Breast epithelium (tissue), 4 donors: ENCODE results near the gene DNAJB12. TPM values are rescaled to one million over a fixed set of nuclear protein-coding genes. Genes with fewer than 3 reads are reported as not detected.

Source experiments
- DNase-seq, 2 donors: peaks; one replicate each; pipeline ENCODE4 v3.0.0-alpha.2; 2019; ENCODE audit warnings: low spot score in 2 of 2
- H3K27ac ChIP-seq, 2 donors: fragments of 200-600 bp; sonication (generic) in 1 of 2; one replicate each; pipeline ENCODE4 v1.5.1; 2016 to 2019; ENCODE audit warnings: mild to moderate bottlenecking in 1 of 2
- H3K27me3 ChIP-seq, 2 donors: fragments of 200-600 bp; sonication (generic) in 1 of 2; one replicate each; pipeline versions ENCODE4 v1.5.1 to v1.6.0; 2017 to 2019; ENCODE audit warnings: control low read depth in 1 of 2, mild to moderate bottlenecking in 1 of 2
- H3K36me3 ChIP-seq: fragments of 200-600 bp; one replicate; pipeline ENCODE4 v1.5.1; 2019
- H3K4me1 ChIP-seq, 2 donors: fragments of 200-600 bp; sonication (generic); one replicate each; pipeline ENCODE4 v1.5.1; 2016 to 2019; ENCODE audit warnings: control low read depth in 1 of 2
- H3K4me3 ChIP-seq, 3 donors: fragments of 200-600 bp; sonication (generic); 1 replicate in 2 of 3; 2 replicates in 1 of 3; pipeline ENCODE4 v1.5.1; 2016 to 2019; ENCODE audit warnings: mild to moderate bottlenecking in 3 of 3, moderate library complexity in 2 of 3
- H3K9me3 ChIP-seq, 2 donors: fragments of 200-600 bp; sonication (generic) in 1 of 2; one replicate each; pipeline ENCODE4 v1.5.1; 2016 to 2019; ENCODE audit warnings: control low read depth in 1 of 2
- POLR2A ChIP-seq: fragments of 450-650 bp; IDR thresholded peaks from one replicate; pipeline ENCODE4 v1.6.1; 2016; ENCODE audit warnings: antibody characterized with exemption, mild to moderate bottlenecking, moderate library complexity
- POLR2AphosphoS5 ChIP-seq, 3 donors: sonication (generic); formaldehyde crosslinking; IDR thresholded peaks; one replicate each; pipeline ENCODE4 v1.6.1; 2017; ENCODE audit warnings: antibody characterized with exemption in 3 of 3
- intact Hi-C: fragments of 100-400 bp; cut with DNase I; formaldehyde crosslinking; loops from one replicate; pipeline ENCODE4 v1.15.1; 2023; ENCODE audit warnings: low total_unique reads
- total RNA-seq, 3 donors: library from RNA; depleted of rRNA; stranded (reverse); fragments of >200 nt; gene quantifications; one replicate each; pipeline ENCODE4 v1.1.0, GENCODE V29; 2016
- TF ChIP-seq, protein P1 (sequence below), 3 donors: fragments of 450-650 bp; IDR thresholded peaks; one replicate each; pipeline ENCODE4 v1.5.1; 2016 to 2017; ENCODE audit warnings: antibody characterized with exemption in 3 of 3, mild to moderate bottlenecking in 3 of 3, moderate library complexity in 3 of 3

The DNAJB12 gene
- total RNA-seq, 3 donors from 2014 or later = 38.4 to 48.1 (median 38.7) TPM

DNA sequence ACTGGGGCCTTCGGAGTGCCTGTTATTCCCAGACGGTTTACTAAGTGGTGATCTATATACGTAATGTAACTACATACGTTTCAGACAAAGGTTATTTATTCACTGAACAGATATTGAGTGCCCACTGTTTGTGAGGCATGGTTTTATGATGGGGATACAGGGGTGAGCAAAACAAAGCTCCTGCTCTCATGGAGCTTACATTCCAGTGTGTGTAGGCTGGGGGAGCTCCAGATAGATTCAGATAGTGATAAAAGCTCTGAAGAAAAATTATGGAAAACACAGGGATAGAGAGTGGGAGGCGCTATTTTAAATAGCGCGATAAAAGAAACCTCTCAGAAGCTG is 466 bp upstream of the DNAJB12 start:
- TF ChIP-seq POLR2AphosphoS5 (IDR thresholded peaks at IDR 0.05) = no peak
- TF ChIP-seq, protein P1, sequence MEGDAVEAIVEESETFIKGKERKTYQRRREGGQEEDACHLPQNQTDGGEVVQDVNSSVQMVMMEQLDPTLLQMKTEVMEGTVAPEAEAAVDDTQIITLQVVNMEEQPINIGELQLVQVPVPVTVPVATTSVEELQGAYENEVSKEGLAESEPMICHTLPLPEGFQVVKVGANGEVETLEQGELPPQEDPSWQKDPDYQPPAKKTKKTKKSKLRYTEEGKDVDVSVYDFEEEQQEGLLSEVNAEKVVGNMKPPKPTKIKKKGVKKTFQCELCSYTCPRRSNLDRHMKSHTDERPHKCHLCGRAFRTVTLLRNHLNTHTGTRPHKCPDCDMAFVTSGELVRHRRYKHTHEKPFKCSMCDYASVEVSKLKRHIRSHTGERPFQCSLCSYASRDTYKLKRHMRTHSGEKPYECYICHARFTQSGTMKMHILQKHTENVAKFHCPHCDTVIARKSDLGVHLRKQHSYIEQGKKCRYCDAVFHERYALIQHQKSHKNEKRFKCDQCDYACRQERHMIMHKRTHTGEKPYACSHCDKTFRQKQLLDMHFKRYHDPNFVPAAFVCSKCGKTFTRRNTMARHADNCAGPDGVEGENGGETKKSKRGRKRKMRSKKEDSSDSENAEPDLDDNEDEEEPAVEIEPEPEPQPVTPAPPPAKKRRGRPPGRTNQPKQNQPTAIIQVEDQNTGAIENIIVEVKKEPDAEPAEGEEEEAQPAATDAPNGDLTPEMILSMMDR (IDR thresholded peaks at IDR 0.05) = no peak
- no peaks in the 10 kb centered on the region for H3K9me3 ChIP-seq
- peak overlapping the region; percentile 78 to 81 (median 81) for H3K4me3 ChIP-seq
- H3K27ac ChIP-seq = peak overlapping the region; percentile 97 to 99
- intact Hi-C loops = no loop called here
- H3K27me3 ChIP-seq = no peaks in the 10 kb centered on the region
- peaks cover 8 to 11% of the 10 kb centered on the region in 2 donors for H3K4me1 ChIP-seq
- H3K36me3 ChIP-seq = no peaks in the 10 kb centered on the region
- no peak for DNase-seq

DNA sequence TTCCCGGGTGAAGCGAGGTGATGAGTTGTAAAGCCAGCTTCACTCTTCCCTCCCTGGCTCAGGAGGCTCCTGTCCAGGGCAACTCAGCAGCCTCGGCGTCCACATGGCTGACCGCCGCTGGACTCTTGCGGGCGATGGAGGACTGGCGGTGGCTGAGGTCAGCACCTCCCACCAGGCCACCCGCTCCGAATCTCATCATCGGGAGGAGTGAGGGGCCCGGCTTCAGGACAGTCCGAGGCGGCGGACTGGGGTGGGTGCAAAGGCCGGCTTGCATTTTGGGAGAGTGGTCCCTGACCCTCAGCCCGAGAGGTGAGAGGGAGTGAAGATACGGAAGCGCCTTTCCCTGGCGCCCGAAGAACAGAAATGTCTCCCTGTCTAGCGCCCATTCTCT is 759 bp downstream of the DNAJB12 start:
- intact Hi-C loops = no loop called here
- Histone ChIP-seq H3K36me3 (no peaks in the 10 kb centered on the region), H3K27me3 (no peaks in the 10 kb centered on the region), H3K4me3 (peak overlapping the region; percentile 78 to 81 (median 81)), H3K4me1 (peaks cover 14 to 18% of the 10 kb centered on the region in 2 donors), H3K9me3 (no peaks in the 10 kb centered on the region), H3K27ac (peak overlapping the region; percentile 97 to 99)
- TF ChIP-seq POLR2A (no peak), POLR2AphosphoS5 (IDR thresholded peaks at IDR 0.05) (peak in 1 of 3 donors; percentile 6)
- TF ChIP-seq, protein P1 (IDR thresholded peaks at IDR 0.05) = no peak
- DNase-seq = no peak

DNA sequence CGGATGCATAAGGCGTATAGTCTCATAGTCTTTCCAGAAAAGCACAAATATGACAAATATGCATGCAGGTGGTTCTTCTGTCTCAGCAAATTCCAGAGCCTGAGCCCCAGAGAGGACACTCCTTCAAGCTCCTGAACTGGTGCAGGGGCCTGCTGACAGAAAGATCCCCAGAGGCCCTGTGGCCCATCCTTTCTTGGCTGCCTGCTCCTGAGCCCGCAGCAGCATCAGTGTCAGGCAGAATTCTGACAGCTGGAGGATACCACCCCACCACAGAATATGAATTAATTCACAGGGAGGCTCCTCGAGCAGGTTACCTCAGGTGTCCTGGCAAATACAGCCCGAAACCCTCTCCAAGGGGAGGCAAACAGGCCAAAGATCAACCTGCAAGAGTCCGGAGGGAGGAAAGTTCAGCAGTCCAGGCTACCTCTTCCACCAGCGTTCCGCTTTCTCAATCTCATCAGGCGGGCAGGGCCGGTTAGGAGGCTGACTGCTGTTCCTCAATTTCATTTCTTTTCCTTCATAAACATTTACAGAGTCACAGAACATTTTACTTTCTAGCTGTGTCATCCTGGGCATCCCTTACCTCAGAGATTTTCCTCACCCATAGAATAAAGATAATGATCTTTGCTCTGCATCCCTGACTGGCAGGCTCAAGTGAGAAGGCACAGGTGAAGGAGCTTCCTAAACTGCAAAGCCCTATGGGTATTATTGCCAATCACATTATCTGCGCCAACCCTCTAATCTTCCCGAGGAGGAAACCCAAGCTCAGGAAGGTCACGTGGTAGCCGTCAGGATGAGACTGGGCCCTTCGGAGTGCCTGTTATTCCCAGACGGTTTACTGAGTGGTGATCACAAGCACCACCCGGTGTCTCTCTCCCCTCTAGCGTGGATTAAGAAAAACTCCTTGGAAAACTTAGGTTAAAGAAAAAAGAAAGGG is 1.4 kb downstream of the DNAJB12 start:
- intact Hi-C loops = no loop called here
- H3K4me1 ChIP-seq = peaks cover 14 to 18% of the 10 kb centered on the region in 2 donors
- DNase-seq = no peak

DNA sequence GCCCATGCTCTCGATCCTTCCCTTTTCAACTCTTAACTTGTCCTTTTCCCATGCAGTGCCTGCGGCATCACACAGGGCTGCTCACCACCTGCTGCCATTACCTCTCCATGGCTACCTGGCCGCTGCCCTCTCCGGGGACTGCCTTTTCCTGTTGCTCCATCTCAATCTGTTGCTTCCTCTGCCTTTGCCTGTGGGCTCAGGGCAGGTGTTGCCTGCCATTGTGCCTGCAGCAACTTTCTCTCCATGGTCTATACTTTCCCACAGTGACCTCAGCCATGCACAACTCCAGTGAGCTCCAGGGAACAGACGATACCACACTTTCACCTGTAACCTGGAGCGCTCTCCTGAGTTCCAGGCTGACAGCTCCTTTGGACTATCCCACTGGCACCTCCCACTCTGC is 3.2 kb downstream of the DNAJB12 start:
- no peak for DNase-seq
- no peak overlapping the region for H3K4me3 ChIP-seq
- intact Hi-C loops = no loop called here

More for the DNA sequence above, 1.4 kb downstream of the DNAJB12 start:
- Histone ChIP-seq H3K4me3 (peak overlapping the region; percentile 78 to 81 (median 81)), H3K36me3 (no peaks in the 10 kb centered on the region), H3K27ac (peak overlapping the region; percentile 97 to 99), H3K27me3 (no peaks in the 10 kb centered on the region), H3K9me3 (no peaks in the 10 kb centered on the region)
- TF ChIP-seq, protein P1 (IDR thresholded peaks at IDR 0.05) = no peak
- no peak for TF ChIP-seq POLR2A
- no peak for TF ChIP-seq POLR2AphosphoS5 (IDR thresholded peaks at IDR 0.05)

More for the DNA sequence above, 3.2 kb downstream of the DNAJB12 start:
- Histone ChIP-seq H3K27ac (peak overlapping the region; percentile 35 to 84), H3K27me3 (no peaks in the 10 kb centered on the region), H3K4me1 (peaks cover 14 to 18% of the 10 kb centered on the region in 2 donors), H3K36me3 (no peaks in the 10 kb centered on the region), H3K9me3 (no peaks in the 10 kb centered on the region)
- TF ChIP-seq POLR2AphosphoS5 (IDR thresholded peaks at IDR 0.05) (no peak), POLR2A (no peak)
- TF ChIP-seq, protein P1 (IDR thresholded peaks at IDR 0.05) = no peak
